GM12891 (cell line): ENCODE results near the gene MGMT.

Source experiments
- PAX5 ChIP-seq: IDR thresholded peaks from 2 replicates; pipeline ENCODE4 v1.6.1; 2011; ENCODE audit warnings: low read length, moderate library complexity, mild to moderate bottlenecking; ENCODE audit not compliant: insufficient read depth, severe bottlenecking
- POLR2A ChIP-seq: IDR thresholded peaks from 2 replicates; pipeline ENCODE4 v1.6.1; 2011; ENCODE audit warnings: low read depth, low read length, control low read depth
- POLR2AphosphoS5 ChIP-seq: IDR thresholded peaks from 2 replicates; pipeline ENCODE4 v1.6.1; 2011; ENCODE audit warnings: low read depth, low read length, control low read depth
- POU2F2 ChIP-seq: IDR thresholded peaks from 2 replicates; pipeline ENCODE4 v1.6.1; 2011; ENCODE audit warnings: low read depth, mild to moderate bottlenecking, control low read depth, low read length, moderate library complexity
- SPI1 ChIP-seq: IDR thresholded peaks from 2 replicates; pipeline ENCODE4 v1.6.1; 2011; ENCODE audit warnings: low read depth, low read length, control low read depth
- TAF1 ChIP-seq: IDR thresholded peaks from 2 replicates; pipeline ENCODE4 v1.6.1; 2011; ENCODE audit warnings: low read depth, low read length, control low read depth

DNA sequence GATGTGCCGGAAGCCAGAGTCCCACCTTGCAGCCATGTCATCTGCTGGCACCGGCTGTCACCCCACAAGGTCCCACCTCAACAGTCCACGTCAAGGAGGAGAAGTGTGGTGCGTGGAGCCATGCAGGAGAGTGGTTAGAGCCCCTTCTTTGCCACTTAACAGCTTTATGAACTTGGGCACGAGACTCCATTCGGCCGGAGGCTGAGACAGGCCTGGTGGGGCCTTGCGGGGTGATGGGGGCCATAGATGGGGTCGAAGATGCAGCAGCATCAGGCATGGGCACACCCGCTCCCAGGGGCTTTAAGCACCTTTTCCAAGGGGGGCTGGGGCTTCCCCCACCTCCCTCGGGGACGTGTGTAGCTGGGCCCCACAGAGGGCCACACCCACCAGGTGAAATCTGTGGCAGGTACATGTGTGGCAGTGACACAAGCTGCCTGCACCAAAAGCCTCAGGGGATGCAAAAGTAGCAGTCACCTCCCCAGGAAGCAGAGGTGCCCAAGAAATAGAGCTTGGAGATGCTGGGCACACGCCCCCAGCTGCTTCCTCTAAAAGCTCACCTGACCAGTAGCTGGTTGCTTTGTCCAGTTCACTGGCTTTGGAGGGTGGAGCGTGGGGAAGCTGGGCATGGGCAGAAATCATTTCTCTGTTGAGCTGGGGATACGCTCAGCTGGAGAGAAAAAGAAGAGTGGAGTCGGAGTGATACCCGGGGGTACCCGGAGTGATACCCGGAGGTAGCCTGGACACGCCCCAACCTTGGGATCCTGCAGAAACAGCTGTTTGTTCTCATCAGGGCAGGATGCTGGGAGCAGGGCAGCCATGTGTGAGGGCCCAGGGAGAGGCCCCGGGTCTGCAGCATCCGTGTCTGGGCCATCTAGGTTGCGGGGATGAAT, 297.2 kb downstream of the MGMT start:
- TF ChIP-seq POLR2AphosphoS5 (no peak), POLR2A (no peak), TAF1 (no peak), PAX5 (no peak), SPI1 (no peak), POU2F2 (no peak)
